ENCODE results near the gene CIDEA. TPM values are rescaled to one million over a fixed set of nuclear protein-coding genes. Genes with fewer than 3 reads are reported as not detected.

Gene CIDEA
- total RNA-seq, 2 donors from 2014 or later = not detected

DNA sequence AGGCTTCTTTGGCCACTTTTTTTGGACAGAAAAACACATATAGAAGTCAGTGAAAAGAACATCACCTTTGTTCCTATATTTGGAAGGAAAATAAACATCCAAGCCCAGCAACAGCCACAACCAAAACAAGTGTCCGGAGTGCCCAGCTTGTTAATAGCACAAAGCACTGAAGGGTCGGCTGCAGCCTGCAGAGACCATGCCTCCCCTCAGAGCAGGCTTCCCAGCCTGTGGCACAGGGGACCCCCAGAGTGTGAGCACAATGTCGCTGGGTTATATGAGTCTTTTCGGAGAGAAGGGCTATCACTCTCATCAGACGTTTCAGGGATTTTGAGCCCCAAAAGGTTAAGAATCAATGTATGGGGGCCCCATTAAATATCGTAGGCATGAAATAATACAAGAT is 6.2 kb upstream of the CIDEA start:
- Mint-ChIP-seq H3K9me3 (no peaks in the 10 kb centered on the region), H3K4me3 (no peak overlapping the region), H3K27ac (no peak overlapping the region), H3K4me1 (ENCODE audit: low read depth) (no peaks in the 10 kb centered on the region), H3K36me3 (ENCODE audit: insufficient read depth in 2 of 2) (no peaks in the 10 kb centered on the region), H3K27me3 (ENCODE audit: low read depth) (peaks cover 45% of the 10 kb centered on the region)
- ATAC-seq (replicated peaks in 1 of 2) (no peak), DNase-seq (no peak)

DNA sequence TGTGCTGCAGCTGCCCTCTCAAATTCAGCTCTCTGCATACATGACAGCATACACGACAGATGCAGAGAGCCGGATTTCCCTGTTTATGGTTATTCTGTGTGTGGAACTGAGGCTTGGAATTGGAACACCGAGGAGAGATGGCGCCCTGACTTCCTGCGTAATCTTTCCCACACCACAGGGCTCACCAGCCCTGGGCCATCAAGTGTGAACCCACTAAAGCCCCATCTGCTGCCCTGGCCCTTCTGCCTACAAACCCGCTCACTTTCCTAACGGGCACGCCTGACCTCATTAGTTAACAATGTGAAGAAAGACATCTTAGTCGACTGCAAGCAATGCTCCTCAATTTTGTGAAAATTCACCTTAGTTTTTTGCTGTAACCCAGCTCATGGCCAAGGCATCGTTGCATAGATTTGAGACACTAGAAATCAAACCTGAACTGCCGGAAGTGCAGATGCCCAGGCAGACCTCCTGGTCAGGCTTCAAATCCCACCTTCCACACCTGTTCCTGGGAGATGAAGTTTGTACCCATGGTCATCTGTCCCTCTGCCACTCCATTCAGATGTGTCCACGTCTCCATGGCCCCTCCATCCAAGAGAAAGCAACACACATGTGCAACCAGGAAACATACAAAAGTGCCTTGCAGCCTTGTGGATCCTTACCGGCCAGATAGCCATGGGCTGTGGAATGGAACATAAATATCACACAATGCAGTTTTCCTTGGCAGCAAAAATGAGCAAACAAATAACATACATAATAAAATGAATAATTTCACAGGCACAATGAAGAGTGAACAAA is 5.0 kb upstream of the CIDEA start:
- ATAC-seq (replicated peaks in 1 of 2) (no peak), DNase-seq (no peak)
- no peak overlapping the region for H3K27ac Mint-ChIP-seq
- H3K4me1 Mint-ChIP-seq (ENCODE audit: low read depth) = no peaks in the 10 kb centered on the region
- H3K9me3 Mint-ChIP-seq = no peaks in the 10 kb centered on the region
- no peaks in the 10 kb centered on the region for H3K36me3 Mint-ChIP-seq (ENCODE audit: insufficient read depth in 2 of 2)
- H3K4me3 Mint-ChIP-seq = no peak overlapping the region
- peaks cover 54% of the 10 kb centered on the region for H3K27me3 Mint-ChIP-seq (ENCODE audit: low read depth)

DNA sequence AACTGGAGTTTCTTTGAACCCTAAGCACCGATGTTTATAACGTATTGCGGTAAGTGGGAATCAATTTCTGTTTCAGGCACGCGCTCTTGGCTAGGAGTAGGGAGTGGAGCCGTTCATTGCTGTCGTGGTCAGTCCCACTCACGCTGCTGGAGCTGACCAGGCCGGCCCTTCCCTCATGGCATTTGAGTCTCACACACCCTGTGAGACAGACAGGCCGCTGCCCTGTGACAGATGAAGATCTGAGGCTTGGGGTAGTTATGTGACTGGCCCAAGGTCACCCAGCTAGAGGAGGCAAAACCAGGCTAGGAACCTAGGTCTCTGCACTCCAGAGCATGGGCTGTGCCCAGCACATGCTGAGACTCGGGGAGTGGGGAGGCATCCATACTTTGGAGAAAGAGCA is 2.9 kb upstream of the CIDEA start:
- H3K4me3 Mint-ChIP-seq = no peak overlapping the region

DNA sequence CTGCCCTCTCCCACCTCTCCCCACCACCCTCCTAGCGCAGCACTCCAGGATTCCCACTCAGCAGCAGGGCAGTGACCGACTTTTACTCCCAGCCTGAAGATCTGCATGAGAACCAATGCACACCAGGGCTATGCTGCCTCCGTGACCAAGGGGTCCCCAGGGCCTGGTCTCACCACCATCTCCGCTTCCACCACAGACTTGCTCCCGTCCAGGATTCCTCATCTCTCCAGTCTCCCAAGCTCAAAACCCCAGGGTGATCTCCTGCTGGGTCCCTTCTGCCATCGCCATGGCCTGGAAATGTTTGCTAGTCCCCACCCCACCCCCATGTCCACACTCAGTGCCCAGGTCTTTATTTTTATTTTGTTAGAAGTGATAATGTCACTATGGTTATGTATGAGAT is 2.1 kb upstream of the CIDEA start:
- no peaks in the 10 kb centered on the region for H3K9me3 Mint-ChIP-seq
- no peak overlapping the region for H3K27ac Mint-ChIP-seq
- no peak for DNase-seq
- no peaks in the 10 kb centered on the region for H3K36me3 Mint-ChIP-seq (ENCODE audit: insufficient read depth in 2 of 2)
- peaks cover 74% of the 10 kb centered on the region for H3K27me3 Mint-ChIP-seq (ENCODE audit: low read depth)
- ATAC-seq (replicated peaks in 1 of 2) = no peak
- no peaks in the 10 kb centered on the region for H3K4me1 Mint-ChIP-seq (ENCODE audit: low read depth)
- H3K4me3 Mint-ChIP-seq = no peak overlapping the region

More for the DNA sequence above, 2.9 kb upstream of the CIDEA start:
- ATAC-seq (replicated peaks in 1 of 2) = no peak
- H3K27ac Mint-ChIP-seq = no peak overlapping the region
- H3K36me3 Mint-ChIP-seq (ENCODE audit: insufficient read depth in 2 of 2) = no peaks in the 10 kb centered on the region
- H3K27me3 Mint-ChIP-seq (ENCODE audit: low read depth) = peaks cover 73% of the 10 kb centered on the region
- no peaks in the 10 kb centered on the region for H3K9me3 Mint-ChIP-seq
- no peaks in the 10 kb centered on the region for H3K4me1 Mint-ChIP-seq (ENCODE audit: low read depth)
- no peak for DNase-seq

DNA sequence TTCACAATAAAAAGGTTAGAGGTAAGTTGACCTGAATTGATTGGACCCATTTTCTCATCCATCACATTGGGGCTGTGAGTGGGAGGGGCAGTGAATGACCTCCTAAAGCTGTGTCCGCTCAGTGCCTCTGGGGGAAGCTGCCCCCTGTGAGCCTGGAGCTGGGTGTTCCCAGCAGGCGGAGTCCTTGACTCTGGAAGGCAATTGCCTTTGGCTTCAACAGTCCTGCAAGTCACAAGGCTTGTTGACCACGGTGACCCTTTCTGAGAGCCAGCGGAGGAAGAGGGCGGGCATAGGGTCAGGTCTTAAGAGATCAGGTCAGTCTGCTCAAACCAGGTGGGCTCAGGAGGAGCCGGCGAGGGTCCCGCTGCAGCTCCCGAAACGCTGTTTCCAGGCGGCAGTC is 1.1 kb upstream of the CIDEA start:
- H3K27ac Mint-ChIP-seq = no peak overlapping the region
- no peaks in the 10 kb centered on the region for H3K36me3 Mint-ChIP-seq (ENCODE audit: insufficient read depth in 2 of 2)
- H3K4me3 Mint-ChIP-seq = no peak overlapping the region
- peaks cover 78% of the 10 kb centered on the region for H3K27me3 Mint-ChIP-seq (ENCODE audit: low read depth)
- no peak for DNase-seq
- no peak for ATAC-seq (replicated peaks in 1 of 2)
- no peaks in the 10 kb centered on the region for H3K4me1 Mint-ChIP-seq (ENCODE audit: low read depth)
- H3K9me3 Mint-ChIP-seq = no peaks in the 10 kb centered on the region

DNA sequence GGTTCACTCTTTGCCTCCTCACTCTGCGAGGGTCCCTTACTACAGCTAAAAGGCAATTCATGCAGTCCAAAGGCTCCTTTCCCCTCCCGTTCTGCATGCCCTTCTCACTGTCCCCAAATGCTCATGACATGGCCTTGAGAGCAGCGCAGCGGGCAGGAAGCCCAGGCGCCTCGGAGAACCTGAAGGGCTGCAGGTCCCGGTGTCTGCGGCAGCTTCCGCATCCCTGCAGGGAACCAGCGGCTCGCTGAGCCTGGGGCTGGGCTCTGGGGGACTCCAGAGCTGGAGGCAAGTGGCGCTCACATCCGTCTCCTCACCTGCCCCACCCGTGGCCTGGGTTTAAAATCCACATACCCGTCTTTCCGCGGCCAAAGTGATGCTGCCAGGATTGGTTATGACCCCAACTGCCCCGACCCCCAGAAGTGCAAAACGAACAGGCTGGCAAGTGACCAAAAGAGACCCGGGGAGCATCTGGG is 462 bp upstream of the CIDEA start:
- peaks cover 80% of the 10 kb centered on the region for H3K27me3 Mint-ChIP-seq (ENCODE audit: low read depth)
- no peaks in the 10 kb centered on the region for H3K36me3 Mint-ChIP-seq (ENCODE audit: insufficient read depth in 2 of 2)
- ATAC-seq (replicated peaks in 1 of 2) (no peak), DNase-seq (no peak)
- no peak overlapping the region for H3K4me3 Mint-ChIP-seq
- H3K27ac Mint-ChIP-seq = no peak overlapping the region
- H3K4me1 Mint-ChIP-seq (ENCODE audit: low read depth) = no peaks in the 10 kb centered on the region
- H3K9me3 Mint-ChIP-seq = no peaks in the 10 kb centered on the region

DNA sequence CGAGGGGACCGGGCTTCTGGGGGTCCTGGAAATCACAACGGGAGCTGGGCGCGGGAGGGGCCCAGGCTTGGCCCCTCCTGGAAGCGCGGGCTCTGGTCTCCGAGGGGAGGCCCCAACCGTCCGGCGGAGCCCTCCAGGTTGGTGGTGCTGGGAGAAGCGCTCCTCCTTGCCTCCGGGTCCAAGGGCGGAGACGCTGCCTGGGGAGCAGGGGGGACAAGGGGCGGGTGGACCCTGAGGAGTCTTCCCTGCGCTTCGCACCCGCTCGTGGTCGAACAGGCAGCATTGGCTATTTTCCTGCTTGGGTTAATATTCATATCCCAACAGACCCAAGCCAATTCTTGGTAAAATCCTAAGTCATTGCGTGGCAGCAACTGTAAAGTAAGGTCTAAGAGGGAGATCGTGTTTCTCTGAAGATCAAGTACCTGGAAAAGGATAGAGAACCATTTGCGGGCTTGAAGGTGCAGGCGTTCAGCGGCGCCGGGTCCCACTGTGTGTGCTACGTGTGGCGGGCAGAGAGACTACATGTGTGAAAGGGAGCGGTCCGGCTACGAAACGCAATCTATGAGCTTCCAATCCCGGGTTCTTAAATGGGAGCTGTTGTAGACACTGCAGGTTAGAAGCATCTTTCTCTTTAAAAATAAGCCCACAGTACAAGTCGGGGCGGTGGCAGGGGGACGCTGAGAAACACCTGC is 805 bp downstream of the CIDEA start:
- DNase-seq (no peak), ATAC-seq (replicated peaks in 1 of 2) (no peak)
- Mint-ChIP-seq H3K4me3 (no peak overlapping the region), H3K27ac (no peak overlapping the region), H3K4me1 (ENCODE audit: low read depth) (no peaks in the 10 kb centered on the region), H3K9me3 (no peaks in the 10 kb centered on the region), H3K36me3 (ENCODE audit: insufficient read depth in 2 of 2) (no peaks in the 10 kb centered on the region), H3K27me3 (ENCODE audit: low read depth) (peaks cover 70% of the 10 kb centered on the region)

DNA sequence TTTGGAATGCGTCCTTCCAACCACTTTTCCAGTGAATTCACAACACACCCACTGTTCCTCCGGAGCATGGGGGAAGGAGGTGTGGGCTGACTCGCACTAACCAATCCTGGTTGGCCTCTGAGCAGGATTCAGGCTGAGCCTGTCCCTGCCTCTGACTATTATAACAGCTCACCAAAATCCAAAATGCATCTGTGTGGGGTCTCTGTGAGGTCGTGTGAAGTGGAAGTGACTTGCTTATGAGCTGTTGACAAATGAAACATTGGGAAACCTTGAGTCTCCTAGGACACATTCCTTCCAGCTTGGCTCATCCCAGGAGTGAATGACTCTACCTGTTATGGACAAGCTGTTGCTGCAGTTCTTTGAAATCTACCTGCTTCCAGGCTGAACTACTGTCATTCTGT is 1.5 kb downstream of the CIDEA start:
- H3K27ac Mint-ChIP-seq = no peak overlapping the region
- H3K36me3 Mint-ChIP-seq (ENCODE audit: insufficient read depth in 2 of 2) = no peaks in the 10 kb centered on the region
- H3K4me3 Mint-ChIP-seq = no peak overlapping the region
- H3K4me1 Mint-ChIP-seq (ENCODE audit: low read depth) = no peaks in the 10 kb centered on the region
- ATAC-seq (replicated peaks in 1 of 2) = no peak
- no peak for DNase-seq
- H3K27me3 Mint-ChIP-seq (ENCODE audit: low read depth) = peaks cover 68% of the 10 kb centered on the region
- no peaks in the 10 kb centered on the region for H3K9me3 Mint-ChIP-seq

DNA sequence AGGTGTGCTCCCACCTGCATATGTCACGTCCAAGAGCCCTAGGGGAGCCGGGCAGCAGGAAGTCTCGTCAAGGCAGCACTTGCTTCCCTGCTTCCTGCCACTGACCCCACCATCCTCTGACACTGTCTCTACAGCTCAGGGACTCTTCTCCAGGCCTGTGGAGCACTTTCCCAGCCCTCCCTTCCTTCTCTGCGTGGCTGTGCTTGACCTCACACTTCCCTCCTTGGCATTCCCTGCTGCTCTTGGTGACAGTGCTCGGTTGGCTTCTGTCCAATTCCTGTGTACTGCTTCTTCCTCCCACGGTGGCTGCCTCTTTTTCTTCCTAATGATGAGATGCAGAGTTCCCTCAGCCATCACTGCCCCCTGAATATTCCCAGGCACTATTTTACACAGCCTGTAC is 2.8 kb downstream of the CIDEA start:
- H3K36me3 Mint-ChIP-seq (ENCODE audit: insufficient read depth in 2 of 2) = no peaks in the 10 kb centered on the region
- DNase-seq = no peak
- peaks cover 54% of the 10 kb centered on the region for H3K27me3 Mint-ChIP-seq (ENCODE audit: low read depth)

DNA sequence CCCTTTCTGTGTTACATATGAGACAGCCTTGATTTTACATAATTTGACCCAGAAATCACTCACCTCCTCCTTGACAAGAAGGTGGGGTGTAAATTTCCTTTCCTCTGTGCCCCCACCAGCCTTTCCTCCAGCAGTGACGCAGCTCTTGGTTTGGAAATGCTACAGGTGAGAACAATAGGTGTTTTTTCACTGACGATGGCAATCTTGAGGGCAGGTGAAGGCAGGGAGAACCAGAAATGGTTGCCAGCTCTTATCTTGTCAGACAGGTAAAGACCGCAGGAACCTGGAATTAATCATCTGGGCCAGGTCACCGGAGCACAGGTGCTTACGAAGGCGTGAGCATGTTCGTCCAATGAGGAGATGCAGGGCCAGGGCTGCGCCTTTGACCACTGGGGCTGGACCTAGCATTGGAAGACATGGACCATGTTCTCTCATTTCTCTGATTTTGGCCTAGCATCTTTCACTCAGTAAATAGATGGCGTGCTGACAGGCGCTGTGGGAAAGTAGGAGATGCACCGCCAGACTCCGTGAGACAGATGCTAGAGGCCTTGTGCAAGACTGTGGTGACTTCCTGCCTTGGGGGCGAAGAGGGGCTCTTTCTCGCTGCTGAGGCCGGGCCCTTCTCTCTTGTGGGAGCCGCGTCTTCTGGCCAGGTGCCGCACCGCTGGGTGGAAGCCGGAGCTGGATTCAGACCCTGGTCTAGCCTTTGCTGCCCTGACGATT is 4.0 kb downstream of the CIDEA start:
- Mint-ChIP-seq H3K9me3 (no peaks in the 10 kb centered on the region), H3K4me1 (ENCODE audit: low read depth) (no peaks in the 10 kb centered on the region), H3K27ac (no peak overlapping the region), H3K36me3 (ENCODE audit: insufficient read depth in 2 of 2) (no peaks in the 10 kb centered on the region), H3K4me3 (no peak overlapping the region), H3K27me3 (ENCODE audit: low read depth) (peaks cover 49% of the 10 kb centered on the region)
- ATAC-seq (replicated peaks in 1 of 2) (no peak), DNase-seq (no peak)

More for the DNA sequence above, 2.8 kb downstream of the CIDEA start:
- H3K4me1 Mint-ChIP-seq (ENCODE audit: low read depth) = no peaks in the 10 kb centered on the region
- ATAC-seq (replicated peaks in 1 of 2) = no peak
- no peaks in the 10 kb centered on the region for H3K9me3 Mint-ChIP-seq
- no peak overlapping the region for H3K27ac Mint-ChIP-seq
- no peak overlapping the region for H3K4me3 Mint-ChIP-seq

DNA sequence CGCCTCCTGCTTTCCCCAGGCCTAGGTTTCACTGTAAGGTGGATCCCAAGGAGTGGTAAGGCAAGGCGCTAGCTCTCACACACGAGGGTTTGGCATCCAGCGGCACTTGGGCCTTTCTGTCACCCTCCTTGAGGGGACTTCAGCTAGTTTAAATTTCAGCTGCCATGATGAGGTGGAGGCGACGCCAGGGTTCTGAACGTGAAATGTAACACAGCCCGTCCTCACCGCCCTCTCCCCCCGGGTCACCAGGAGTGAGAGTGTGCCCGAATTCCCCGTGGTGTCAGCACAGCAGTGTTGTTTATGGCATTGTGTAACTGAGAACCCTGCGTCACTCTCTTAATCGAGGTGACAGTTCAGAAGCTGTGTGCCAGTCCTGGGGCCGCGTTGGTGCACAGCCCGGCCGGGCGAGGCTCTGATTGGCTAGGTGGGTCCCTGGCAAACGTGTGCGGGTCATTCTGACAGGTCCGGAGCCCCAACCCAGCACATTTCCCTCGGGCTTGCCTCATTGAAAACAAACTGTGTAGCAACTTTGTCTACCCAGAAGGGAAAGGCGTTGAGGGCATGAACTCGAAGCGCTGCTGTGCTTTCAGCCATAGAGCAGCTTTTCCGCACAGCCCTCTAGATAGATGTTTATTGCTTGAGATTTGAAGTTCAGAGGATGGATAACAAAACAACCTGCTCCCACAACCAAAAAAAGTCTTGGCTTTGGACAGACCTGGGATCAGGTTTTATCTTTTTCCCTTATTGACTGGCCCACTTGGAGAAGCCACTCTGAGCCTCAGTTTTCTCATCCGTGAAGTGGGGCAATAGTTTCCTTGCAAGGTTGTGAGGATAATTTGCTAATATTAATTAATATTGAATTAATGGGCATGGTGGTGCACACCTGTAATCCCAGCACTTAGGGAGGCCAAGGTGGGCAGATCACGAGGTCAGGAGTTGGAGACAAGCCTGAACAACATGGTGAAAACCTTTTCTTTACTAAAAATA is 4.9 kb downstream of the CIDEA start:
- no peak for DNase-seq
- no peaks in the 10 kb centered on the region for H3K9me3 Mint-ChIP-seq
- no peaks in the 10 kb centered on the region for H3K36me3 Mint-ChIP-seq (ENCODE audit: insufficient read depth in 2 of 2)

DNA sequence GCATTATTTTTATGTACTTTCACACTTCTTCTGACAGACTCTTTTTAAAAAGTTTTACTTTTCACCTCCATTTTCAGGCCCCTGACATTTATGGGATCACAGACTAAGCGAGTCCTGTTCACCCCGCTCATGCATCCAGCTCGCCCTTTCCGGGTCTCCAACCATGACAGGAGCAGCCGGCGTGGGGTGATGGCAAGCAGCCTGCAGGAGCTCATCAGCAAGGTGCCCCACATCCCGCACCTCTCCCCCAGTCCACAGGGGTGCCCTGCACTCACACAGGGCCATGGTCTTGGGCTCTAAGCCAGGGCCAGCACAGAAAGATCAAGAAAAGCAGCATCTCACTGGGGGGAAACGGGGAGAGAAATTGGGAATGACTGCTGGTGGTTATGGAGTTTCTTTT is 8.6 kb downstream of the CIDEA start:
- no peaks in the 10 kb centered on the region for H3K36me3 Mint-ChIP-seq (ENCODE audit: insufficient read depth in 2 of 2)
- no peak overlapping the region for H3K4me3 Mint-ChIP-seq
- peaks cover 12% of the 10 kb centered on the region for H3K27me3 Mint-ChIP-seq (ENCODE audit: low read depth)
- no peak overlapping the region for H3K27ac Mint-ChIP-seq
- DNase-seq (no peak), ATAC-seq (replicated peaks in 1 of 2) (no peak)
- no peaks in the 10 kb centered on the region for H3K4me1 Mint-ChIP-seq (ENCODE audit: low read depth)
- H3K9me3 Mint-ChIP-seq = no peaks in the 10 kb centered on the region

More for the DNA sequence above, 4.9 kb downstream of the CIDEA start:
- no peak for ATAC-seq (replicated peaks in 1 of 2)
- Mint-ChIP-seq H3K27me3 (ENCODE audit: low read depth) (peaks cover 46% of the 10 kb centered on the region), H3K4me1 (ENCODE audit: low read depth) (no peaks in the 10 kb centered on the region), H3K4me3 (no peak overlapping the region), H3K27ac (no peak overlapping the region)

Measured in activated T-cell treated with anti-CD3 and anti-CD28 coated beads, Interleukin-2, amount 50 U/mL, for 72 hours (primary cell).